GM18508 (cell line): Measurements from ENCODE around the gene EXO1.
A peak's percentile ranks its signal among the peaks of the same experiment; 100 is the strongest.

Source experiments
- ATAC-seq: cut with Tn5 transposase; IDR thresholded peaks from one replicate; pipeline ENCODE4 v1.9.1; 2021; ENCODE audit warnings: moderate number of reproducible peaks; ENCODE audit not compliant: insufficient read depth, unreplicated experiment

EXO1 gene

GRCh38 chr1:241881440-241881839, 33.4 kb downstream of the EXO1 start:
- ATAC-seq = no peak

- no peak for ATAC-seq
Measured at GRCh38 chr1:241883159-241883558, 35.2 kb downstream of the EXO1 start.

GRCh38 chr1:241888232-241888631, 40.2 kb downstream of the EXO1 start:
- ATAC-seq = no peak

GRCh38 chr1:241891296-241891695, 43.3 kb downstream of the EXO1 start:
- ATAC-seq = no peak

GRCh38 chr1:241894016-241894415, 46.0 kb downstream of the EXO1 start:
- ATAC-seq = no peak

GRCh38 chr1:241895013-241895412, 47.0 kb downstream of the EXO1 start:
- ATAC-seq = peak; percentile 88

GRCh38 chr1:241896670-241896962, 48.6 kb downstream of the EXO1 start:
- no peak for ATAC-seq

GRCh38 chr1:241899210-241899609, 51.2 kb downstream of the EXO1 start:
- ATAC-seq = no peak

- no peak for ATAC-seq
Measured at GRCh38 chr1:241900381-241900780, 52.4 kb downstream of the EXO1 start.

GRCh38 chr1:241902391-241903065, 54.5 kb downstream of the EXO1 start:
- ATAC-seq = no peak

GRCh38 chr1:241916196-241916595, 68.2 kb downstream of the EXO1 start:
- ATAC-seq = no peak

GRCh38 chr1:241917487-241917886, 69.5 kb downstream of the EXO1 start:
- no peak for ATAC-seq

- no peak for ATAC-seq
Measured at GRCh38 chr1:241918879-241919278, 70.9 kb downstream of the EXO1 start.

GRCh38 chr1:241924080-241924808, 76.2 kb downstream of the EXO1 start:
- no peak for ATAC-seq

- ATAC-seq = no peak
Measured at GRCh38 chr1:241926141-241926540, 78.1 kb downstream of the EXO1 start.

- ATAC-seq = no peak
Measured at GRCh38 chr1:241927321-241927720, 79.3 kb downstream of the EXO1 start.

- ATAC-seq = no peak
Measured at GRCh38 chr1:241932845-241933244, 84.8 kb downstream of the EXO1 start.

GRCh38 chr1:241934201-241934848, 86.3 kb downstream of the EXO1 start:
- no peak for ATAC-seq

GRCh38 chr1:241934866-241935265, 86.9 kb downstream of the EXO1 start:
- no peak for ATAC-seq
